Progenitor cell of endocrine pancreas (in vitro differentiated cells): ENCODE data around the gene ACSM2A. TPM values are rescaled to one million over a fixed set of nuclear protein-coding genes. Genes with fewer than 3 reads are reported as not detected.
A peak's percentile ranks its signal among the peaks of the same experiment; 100 is the strongest.
"Not testable (repeated sequence)": the region's sequence is repeated elsewhere in the genome, so short reads cannot be mapped to it uniquely, and the experiment has no call there.

Experiments
- DNase-seq: peaks from one replicate; pipeline ENCODE4 v3.0.0; 2021; ENCODE audit warnings: low spot score; ENCODE audit not compliant: unreplicated experiment
- H3K27ac Mint-ChIP-seq: 2 replicates; pipeline ENCODE4 v1.8.0; 2021; ENCODE audit warnings: mild to moderate bottlenecking, moderate library complexity, mixed read lengths
- H3K27me3 Mint-ChIP-seq: 2 replicates; pipeline ENCODE4 v1.8.0; 2021; ENCODE audit warnings: mixed read lengths
- H3K36me3 Mint-ChIP-seq: 2 replicates; pipeline ENCODE4 v1.8.0; 2022; ENCODE audit warnings: mixed read lengths; ENCODE audit not compliant: insufficient read depth
- H3K4me1 Mint-ChIP-seq: 2 replicates; pipeline ENCODE4 v1.8.0; 2021; ENCODE audit warnings: low read depth, mixed read lengths
- H3K4me3 Mint-ChIP-seq: 2 replicates; pipeline ENCODE4 v1.8.0; 2021; ENCODE audit warnings: low read depth, mild to moderate bottlenecking, moderate library complexity, mixed read lengths
- H3K9me3 Mint-ChIP-seq: 2 replicates; pipeline ENCODE4 v1.8.0; 2021; ENCODE audit warnings: low read depth, mixed read lengths
- CTCF ChIP-seq: fragments of 200-600 bp; sonication (generic); IDR thresholded peaks from one replicate; pipeline ENCODE4 v1.5.0; 2021; ENCODE audit warnings: antibody characterized with exemption, mild to moderate bottlenecking; ENCODE audit not compliant: unreplicated experiment
- long read RNA-seq: library from polyadenylated mRNA; unstranded; transcript quantifications from one replicate; pipeline ENCODE4 v2.0.0, GENCODE V29; 2020
- total RNA-seq: library from RNA; stranded (reverse); gene quantifications from 2 replicates; pipeline ENCODE4 v1.2.1, GENCODE V29; 2021

The ACSM2A gene, protein sequence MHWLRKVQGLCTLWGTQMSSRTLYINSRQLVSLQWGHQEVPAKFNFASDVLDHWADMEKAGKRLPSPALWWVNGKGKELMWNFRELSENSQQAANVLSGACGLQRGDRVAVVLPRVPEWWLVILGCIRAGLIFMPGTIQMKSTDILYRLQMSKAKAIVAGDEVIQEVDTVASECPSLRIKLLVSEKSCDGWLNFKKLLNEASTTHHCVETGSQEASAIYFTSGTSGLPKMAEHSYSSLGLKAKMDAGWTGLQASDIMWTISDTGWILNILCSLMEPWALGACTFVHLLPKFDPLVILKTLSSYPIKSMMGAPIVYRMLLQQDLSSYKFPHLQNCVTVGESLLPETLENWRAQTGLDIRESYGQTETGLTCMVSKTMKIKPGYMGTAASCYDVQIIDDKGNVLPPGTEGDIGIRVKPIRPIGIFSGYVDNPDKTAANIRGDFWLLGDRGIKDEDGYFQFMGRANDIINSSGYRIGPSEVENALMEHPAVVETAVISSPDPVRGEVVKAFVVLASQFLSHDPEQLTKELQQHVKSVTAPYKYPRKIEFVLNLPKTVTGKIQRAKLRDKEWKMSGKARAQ
- total RNA-seq, result not detected in 2 replicates
- long read RNA-seq, result 0 reads

- H3K36me3 Mint-ChIP-seq, H3K27ac Mint-ChIP-seq, H3K9me3 Mint-ChIP-seq, DNase-seq, H3K27me3 Mint-ChIP-seq, H3K4me3 Mint-ChIP-seq, H3K4me1 Mint-ChIP-seq: not testable (repeated sequence)
Observed at GRCh38 chr16:20451364-20451763, at the start of gene ACSM2A. ACSM2A (plus strand) TSS chr16:20451521; CDS start chr16:20460115, 8,594 bp downstream.

GRCh38 chr16:20402651-20403050 is 48.7 kb upstream of the ACSM2A start:
- no peaks in the 10 kb centered on the region for H3K27me3 Mint-ChIP-seq
- H3K9me3 Mint-ChIP-seq, result no peaks in the 10 kb centered on the region
- H3K4me3 Mint-ChIP-seq, result no peak overlapping the region
- no peak for DNase-seq
- peaks cover 2% of the 10 kb centered on the region for H3K4me1 Mint-ChIP-seq
- H3K36me3 Mint-ChIP-seq, result no peaks in the 10 kb centered on the region
- no peak for TF ChIP-seq CTCF
- no peak overlapping the region for H3K27ac Mint-ChIP-seq

DNA sequence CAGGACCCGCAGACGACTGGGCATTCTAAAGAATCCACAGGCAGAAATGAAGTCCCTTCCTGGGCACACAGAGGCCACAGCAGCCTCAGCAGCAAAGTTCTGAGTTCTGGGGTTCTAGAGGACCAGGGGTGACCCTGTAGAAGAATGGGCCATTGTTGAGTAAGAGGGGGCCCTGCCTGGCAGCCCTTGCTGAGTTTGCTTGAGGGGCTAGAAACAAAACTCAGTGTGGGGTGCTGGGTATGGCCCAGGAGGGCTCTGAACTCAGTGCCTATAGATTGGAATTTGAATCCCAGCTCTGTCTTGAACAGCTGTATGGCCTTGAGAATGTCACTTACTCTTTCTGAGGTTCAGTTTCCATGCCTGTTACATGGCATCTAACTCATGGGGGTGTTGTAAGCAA is 46.7 kb upstream of the ACSM2A start, which contains the start of gene PDILT:
TSS of gene PDILT (minus strand) at position 101 of the 400 bp plus-strand sequence. CDS start 5,437 bp downstream, outside the sequence.
- Mint-ChIP-seq H3K4me3 (no peak within 1 kb of the TSS), H3K9me3 (no peaks in the 10 kb centered on the region), H3K36me3 (no peaks in the 10 kb centered on the region), H3K4me1 (peaks cover 2% of the 10 kb centered on the region), H3K27ac (no peak within 1 kb of the TSS), H3K27me3 (no peaks in the 10 kb centered on the region)
- DNase-seq, result no peak
- no peak for TF ChIP-seq CTCF

GRCh38 chr16:20409398-20410120 is 41.8 kb upstream of the ACSM2A start, which contains the start of gene ACSM5:
ACSM5 (plus strand) TSS chr16:20409534; CDS start chr16:20411485, 1,951 bp downstream.
- H3K4me3 Mint-ChIP-seq, result no peak within 1 kb of the TSS
- no peak for TF ChIP-seq CTCF
- H3K9me3 Mint-ChIP-seq, result no peaks in the 10 kb centered on the region
- DNase-seq, result no peak
- peaks cover 2% of the 10 kb centered on the region for H3K27me3 Mint-ChIP-seq
- H3K4me1 Mint-ChIP-seq, result no peaks in the 10 kb centered on the region
- H3K36me3 Mint-ChIP-seq, result no peaks in the 10 kb centered on the region
- H3K27ac Mint-ChIP-seq, result peak within 1 kb of the TSS; percentile 28

DNA sequence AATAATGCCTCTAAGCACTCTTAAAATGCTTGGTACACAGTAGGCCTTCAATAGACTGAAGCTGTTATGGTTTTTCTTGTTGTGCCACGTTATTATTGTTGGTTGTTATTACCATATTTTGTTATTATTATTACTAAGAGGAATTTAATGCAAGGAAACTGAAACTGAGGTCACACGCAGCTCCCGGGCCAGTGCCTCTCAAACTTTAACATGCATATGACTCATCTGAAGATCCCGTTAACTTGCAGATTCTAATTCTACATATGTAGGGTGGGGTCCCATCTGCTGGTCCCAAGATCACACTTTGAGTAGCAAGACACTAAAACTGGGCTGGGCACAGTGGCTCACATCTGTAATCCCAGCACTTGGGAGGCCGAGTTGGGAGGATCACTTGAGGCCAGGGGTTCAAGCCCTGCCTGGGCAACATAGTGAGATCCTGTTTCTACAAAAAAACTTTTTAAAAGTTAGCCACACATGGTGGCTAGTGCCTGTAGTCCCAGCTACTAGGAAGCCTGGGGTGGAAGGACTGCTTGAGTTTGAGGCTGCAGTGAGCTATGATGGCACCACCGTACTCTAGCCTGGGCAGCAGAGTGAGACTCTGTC is 41.1 kb upstream of the ACSM2A start:
- no peaks in the 10 kb centered on the region for H3K9me3 Mint-ChIP-seq
- H3K27me3 Mint-ChIP-seq, result peaks cover 3% of the 10 kb centered on the region

More for the DNA sequence above, 41.1 kb upstream of the ACSM2A start:
- Mint-ChIP-seq H3K27ac (no peak overlapping the region), H3K4me3 (no peak overlapping the region), H3K4me1 (no peaks in the 10 kb centered on the region), H3K36me3 (no peaks in the 10 kb centered on the region)
- no peak for DNase-seq
- no peak for TF ChIP-seq CTCF
